ENCODE measurements around the gene DNASE1L3.
A peak's percentile ranks its signal among the peaks of the same experiment; 100 is the strongest.

The DNASE1L3 gene

DNA sequence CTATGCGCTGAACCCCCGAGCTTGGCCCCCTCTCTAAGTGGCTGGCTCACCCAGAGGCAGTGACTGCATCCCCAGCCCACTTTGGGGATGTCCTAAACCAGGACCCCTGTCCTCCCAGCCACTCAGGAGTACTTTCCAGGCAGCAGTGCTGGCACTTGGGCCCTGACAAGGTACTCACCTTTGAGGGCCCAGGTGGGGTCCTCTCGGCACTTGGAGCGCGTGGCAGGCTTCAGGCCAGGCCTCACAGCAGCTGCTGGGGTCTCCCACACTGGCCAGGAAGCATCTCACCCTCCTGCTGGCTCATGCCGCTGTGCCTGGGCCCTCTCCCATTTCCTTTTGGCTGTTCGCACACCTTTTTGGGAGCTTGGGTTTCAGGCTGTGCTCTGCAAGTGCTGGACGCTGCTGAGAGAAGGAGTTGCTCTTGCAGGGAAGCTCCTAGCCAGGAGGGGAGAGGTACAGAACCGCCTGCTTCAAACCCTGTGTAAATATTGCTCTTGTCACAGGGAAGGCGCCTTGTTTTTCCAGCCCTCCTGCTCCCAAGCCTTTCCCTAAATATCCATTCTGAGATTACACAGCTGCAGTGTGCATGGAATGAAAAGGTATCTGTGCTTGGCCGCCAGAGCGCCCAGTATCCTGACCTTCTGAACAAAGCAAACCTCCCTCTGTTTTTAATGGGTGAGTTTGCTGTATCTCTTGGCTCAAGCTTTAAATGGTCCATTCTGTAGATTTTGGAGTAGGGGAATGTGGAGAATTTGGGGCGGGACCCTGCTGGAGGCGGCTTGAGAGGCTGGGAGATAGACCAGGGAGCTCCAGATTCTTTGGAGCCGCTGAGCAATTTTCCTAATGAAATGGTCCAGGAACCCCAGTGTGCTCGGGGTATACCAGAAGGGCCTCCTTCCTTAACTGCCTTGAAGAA is 45.6 kb downstream of the DNASE1L3 start:
- ChIA-PET CTCF (interaction anchor here (1.3 to 4.5 kb wide), 13 partner anchors 8 to 208 kb away, joined by 3 to 116 read pairs (median 7); no protein-coding TSS in a partner anchor), POLR2A (interaction anchor here (0.8 kb wide), 1 partner anchor 152 kb away, joined by 3 read pairs; no protein-coding TSS in a partner anchor)
- H3K4me3 ChIP-seq (ENCODE audit: low read depth, low read length): no peak overlapping the region
- TF ChIP-seq CTCF (IDR thresholded peaks at IDR 0.05; ENCODE audit: insufficient read depth, low read length, missing control alignments): no peak
- no peak for DNase-seq (ENCODE audit: low read depth, low spot score)

DNA sequence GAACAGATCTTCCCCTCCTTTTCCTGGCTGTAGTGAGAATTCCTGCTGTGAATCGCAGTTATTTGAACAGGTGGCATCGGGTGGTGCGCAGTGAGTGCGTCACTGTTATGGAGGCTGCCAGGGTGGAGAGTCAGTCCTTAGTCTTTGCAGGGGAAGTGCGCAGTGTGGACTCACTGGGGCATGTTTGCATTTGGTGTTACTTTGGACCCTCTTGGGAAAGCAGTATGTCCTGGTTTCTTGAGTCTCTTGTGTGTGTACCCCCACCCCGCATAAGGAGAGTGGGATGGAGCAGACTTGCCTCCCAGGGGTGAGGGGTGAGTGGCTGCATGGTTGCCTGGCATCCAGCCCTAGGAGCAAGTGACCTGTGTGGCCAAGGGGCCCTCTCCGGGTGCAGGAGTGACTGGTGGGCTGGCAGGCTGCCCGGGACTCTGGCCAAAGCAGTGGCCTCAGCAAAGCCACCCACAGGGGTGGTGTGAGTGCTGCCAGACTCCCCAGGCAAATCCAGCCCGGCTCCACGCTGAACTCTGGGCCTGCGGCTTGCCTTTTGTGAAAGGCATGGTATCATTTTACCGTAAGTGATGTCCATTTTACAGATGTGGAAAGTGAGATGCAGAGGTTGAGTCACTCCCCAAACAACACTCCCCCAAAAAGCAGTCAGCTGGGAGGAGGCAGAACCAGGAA is 46.4 kb downstream of the DNASE1L3 start:
- no peak for DNase-seq (ENCODE audit: low read depth, low spot score)
- no peak for TF ChIP-seq CTCF (IDR thresholded peaks at IDR 0.05; ENCODE audit: insufficient read depth, low read length, missing control alignments)
- ChIA-PET CTCF (interaction anchor here (1.3 to 4.5 kb wide), 6 partner anchors 8 to 202 kb away, joined by 4 to 116 read pairs (median 8); no protein-coding TSS in a partner anchor), POLR2A (no interaction called here)
- no peak overlapping the region for H3K4me3 ChIP-seq (ENCODE audit: low read depth, low read length)

DNA sequence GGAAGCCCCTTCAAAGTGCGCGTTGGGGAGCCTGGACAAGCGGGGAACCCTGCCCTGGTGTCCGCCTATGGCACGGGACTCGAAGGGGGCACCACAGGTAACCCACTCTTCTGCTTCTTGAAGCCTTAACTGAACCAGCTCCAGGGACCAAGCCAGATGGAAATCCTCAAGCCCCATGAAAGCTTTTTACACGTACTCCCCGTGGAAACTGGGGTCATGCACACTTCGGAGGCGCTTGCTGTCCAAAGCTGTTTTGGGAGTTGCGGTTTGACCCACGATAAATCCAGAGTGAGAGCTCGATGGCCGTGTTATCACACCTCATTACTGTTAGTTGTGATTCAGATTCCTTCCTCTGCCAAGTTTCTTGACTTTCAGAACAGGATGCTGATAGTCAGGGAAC is 47.5 kb downstream of the DNASE1L3 start:
- no peak for DNase-seq (ENCODE audit: low read depth, low spot score)
- POLR2A ChIA-PET: no interaction called here
- CTCF ChIA-PET: interaction anchor here (0.9 to 1.0 kb wide), 2 partner anchors 14 to 15 kb away, joined by 3 read pairs; no protein-coding TSS in a partner anchor
- TF ChIP-seq CTCF (IDR thresholded peaks at IDR 0.05; ENCODE audit: insufficient read depth, low read length, missing control alignments): no peak
- H3K4me3 ChIP-seq (ENCODE audit: low read depth, low read length): no peak overlapping the region

- ChIA-PET POLR2A (no interaction called here), CTCF (interaction anchor here (0.8 to 2.1 kb wide), 3 partner anchors 11 to 199 kb away, joined by 3 to 17 read pairs (median 4); no protein-coding TSS in a partner anchor)
- TF ChIP-seq CTCF (IDR thresholded peaks at IDR 0.05; ENCODE audit: insufficient read depth, low read length, missing control alignments): no peak
- peak; percentile 70 for DNase-seq (ENCODE audit: low read depth, low spot score)
- H3K4me3 ChIP-seq (ENCODE audit: low read depth, low read length): no peak overlapping the region
Observed at GRCh38 chr3:58161435-58162398, 49.1 kb downstream of the DNASE1L3 start.

DNA sequence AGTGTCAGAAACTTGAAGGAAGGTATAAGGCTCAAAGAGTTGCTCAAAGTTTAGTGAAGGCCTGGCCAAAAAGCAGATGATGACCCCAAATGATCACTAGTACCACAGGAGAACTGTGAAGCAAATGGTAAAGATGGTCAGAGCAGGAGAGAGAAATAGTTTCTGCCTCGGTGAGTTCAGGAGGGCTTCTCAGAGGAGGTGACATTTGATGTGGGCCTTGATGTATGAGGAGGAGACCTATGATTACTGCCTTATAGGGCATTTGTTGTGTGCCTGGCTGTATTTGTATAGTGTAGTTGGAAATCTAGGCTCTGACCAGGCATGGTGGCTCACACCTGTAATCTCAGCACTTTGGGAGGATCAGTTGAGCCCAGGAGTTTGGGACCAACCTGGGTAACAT is 50.4 kb downstream of the DNASE1L3 start:
- CTCF ChIA-PET: interaction anchor here (0.9 to 2.1 kb wide), 2 partner anchors 9 to 17 kb away, joined by 4 to 17 read pairs; no protein-coding TSS in a partner anchor
- POLR2A ChIA-PET: no interaction called here
- no peak for TF ChIP-seq CTCF (IDR thresholded peaks at IDR 0.05; ENCODE audit: insufficient read depth, low read length, missing control alignments)
- H3K4me3 ChIP-seq (ENCODE audit: low read depth, low read length): no peak overlapping the region
- DNase-seq (ENCODE audit: low read depth, low spot score): no peak

Data from AG04449 (cell line).